ENCODE measurements around the gene LRGUK.

Gene LRGUK

DNA sequence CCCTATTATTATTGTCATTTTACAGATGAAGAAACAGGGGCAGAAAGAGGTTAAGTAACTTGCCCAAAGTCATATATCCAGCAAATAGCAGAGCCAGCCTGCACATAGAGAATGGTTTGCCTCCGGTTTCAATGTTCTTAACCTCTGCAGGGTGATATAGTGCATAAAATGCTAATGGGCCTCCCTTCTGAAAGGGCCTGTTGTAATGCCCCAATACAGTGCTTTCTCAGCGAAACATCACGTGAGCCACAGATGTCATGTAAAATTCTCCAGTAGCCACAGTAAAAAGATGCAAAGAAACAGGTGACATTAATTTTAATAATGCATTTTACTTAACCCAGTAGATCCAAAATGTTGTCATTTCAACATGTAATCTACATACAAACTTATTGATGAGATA is 38.1 kb downstream of the LRGUK start:
- H3K9me3 ChIP-seq (ENCODE audit: insufficient read depth, low read depth, low read length), result no peaks in the 10 kb centered on the region
- no peaks in the 10 kb centered on the region for H3F3A ChIP-seq (ENCODE audit: low read depth)
- TF ChIP-seq, protein P1, sequence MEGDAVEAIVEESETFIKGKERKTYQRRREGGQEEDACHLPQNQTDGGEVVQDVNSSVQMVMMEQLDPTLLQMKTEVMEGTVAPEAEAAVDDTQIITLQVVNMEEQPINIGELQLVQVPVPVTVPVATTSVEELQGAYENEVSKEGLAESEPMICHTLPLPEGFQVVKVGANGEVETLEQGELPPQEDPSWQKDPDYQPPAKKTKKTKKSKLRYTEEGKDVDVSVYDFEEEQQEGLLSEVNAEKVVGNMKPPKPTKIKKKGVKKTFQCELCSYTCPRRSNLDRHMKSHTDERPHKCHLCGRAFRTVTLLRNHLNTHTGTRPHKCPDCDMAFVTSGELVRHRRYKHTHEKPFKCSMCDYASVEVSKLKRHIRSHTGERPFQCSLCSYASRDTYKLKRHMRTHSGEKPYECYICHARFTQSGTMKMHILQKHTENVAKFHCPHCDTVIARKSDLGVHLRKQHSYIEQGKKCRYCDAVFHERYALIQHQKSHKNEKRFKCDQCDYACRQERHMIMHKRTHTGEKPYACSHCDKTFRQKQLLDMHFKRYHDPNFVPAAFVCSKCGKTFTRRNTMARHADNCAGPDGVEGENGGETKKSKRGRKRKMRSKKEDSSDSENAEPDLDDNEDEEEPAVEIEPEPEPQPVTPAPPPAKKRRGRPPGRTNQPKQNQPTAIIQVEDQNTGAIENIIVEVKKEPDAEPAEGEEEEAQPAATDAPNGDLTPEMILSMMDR (conservative IDR thresholded peaks at IDR 0.05; ENCODE audit: low read length), result no peak
- no peak for TF ChIP-seq EZH2phosphoT487 (IDR thresholded peaks at IDR 0.05; ENCODE audit: borderline replicate concordance)
- no peaks in the 10 kb centered on the region for H4K20me1 ChIP-seq (ENCODE audit: insufficient read depth, low read length, poor library complexity, severe bottlenecking)
- H3K4me1 ChIP-seq (ENCODE audit: insufficient read depth, low read length, poor library complexity, severe bottlenecking), result no peaks in the 10 kb centered on the region
- H3K4me3 ChIP-seq (ENCODE audit: low read length, poor library complexity, severe bottlenecking), result no peak overlapping the region
- H3K4me2 ChIP-seq (ENCODE audit: low read depth, low read length, poor library complexity, severe bottlenecking), result no peak overlapping the region
- no peaks in the 10 kb centered on the region for H3K36me3 ChIP-seq (ENCODE audit: insufficient read depth, low read length)
- no peaks in the 10 kb centered on the region for H3K27me3 ChIP-seq (ENCODE audit: insufficient read depth, low read length, poor library complexity, severe bottlenecking)
- H3K79me2 ChIP-seq (ENCODE audit: insufficient read depth, low read length), result no peaks in the 10 kb centered on the region
- H3K9ac ChIP-seq (ENCODE audit: low read depth, low read length, poor library complexity, severe bottlenecking), result no peak overlapping the region
- H2AFZ ChIP-seq (ENCODE audit: low read length), result no peak overlapping the region
- H3K9me2 ChIP-seq (replicated peaks; ENCODE audit: low read depth, low read length), result no peaks in the 10 kb centered on the region

DNA sequence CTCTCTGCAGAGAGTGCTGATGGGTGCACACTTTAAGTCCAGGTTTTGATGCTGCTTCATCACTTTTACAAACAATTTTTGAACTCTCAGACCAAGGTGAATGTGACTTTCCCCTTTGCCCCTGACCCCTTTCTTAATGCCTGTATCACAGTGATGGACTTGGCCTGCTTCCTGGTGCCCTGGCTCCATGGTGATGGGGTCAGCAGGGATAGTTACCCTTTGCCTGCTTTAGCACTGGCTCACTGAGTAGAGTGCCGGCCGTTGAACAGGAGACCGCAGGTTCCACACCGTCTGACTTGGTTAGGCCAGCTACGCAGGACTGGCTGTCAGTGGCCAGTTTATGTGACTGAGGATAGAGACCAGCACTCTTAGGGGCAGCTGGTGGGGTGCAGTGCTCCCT is 40.1 kb downstream of the LRGUK start:
- H4K20me1 ChIP-seq (ENCODE audit: insufficient read depth, low read length, poor library complexity, severe bottlenecking), result no peaks in the 10 kb centered on the region

DNA sequence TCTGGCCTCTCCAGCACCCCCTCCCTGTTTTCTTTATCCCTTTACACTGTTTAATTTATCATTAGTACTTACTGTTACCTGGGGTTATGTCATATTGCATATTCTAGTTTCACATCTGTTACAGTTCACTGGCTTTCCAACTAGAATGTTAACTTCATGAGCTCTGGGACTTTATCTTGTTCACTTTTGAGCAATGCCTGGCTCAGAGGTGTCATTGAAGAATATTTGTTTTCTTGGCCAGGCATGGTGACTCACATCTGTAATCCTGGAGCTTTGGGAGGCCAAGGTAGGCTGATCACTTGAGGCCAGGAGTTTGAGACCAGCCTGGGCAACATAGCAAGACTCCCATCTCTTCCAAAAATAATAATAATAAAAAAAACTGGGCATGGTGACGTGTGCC is 40.7 kb downstream of the LRGUK start:
- Histone ChIP-seq H3K4me2 (ENCODE audit: low read depth, low read length, poor library complexity, severe bottlenecking) (no peak overlapping the region), H3F3A (ENCODE audit: low read depth) (no peaks in the 10 kb centered on the region), H3K27me3 (ENCODE audit: insufficient read depth, low read length, poor library complexity, severe bottlenecking) (no peaks in the 10 kb centered on the region), H3K4me3 (ENCODE audit: low read length, poor library complexity, severe bottlenecking) (no peak overlapping the region), H3K9ac (ENCODE audit: low read depth, low read length, poor library complexity, severe bottlenecking) (no peak overlapping the region), H3K4me1 (ENCODE audit: insufficient read depth, low read length, poor library complexity, severe bottlenecking) (no peaks in the 10 kb centered on the region), H3K36me3 (ENCODE audit: insufficient read depth, low read length) (no peaks in the 10 kb centered on the region), H3K9me3 (ENCODE audit: insufficient read depth, low read depth, low read length) (no peaks in the 10 kb centered on the region), H3K79me2 (ENCODE audit: insufficient read depth, low read length) (no peaks in the 10 kb centered on the region), H4K20me1 (ENCODE audit: insufficient read depth, low read length, poor library complexity, severe bottlenecking) (no peaks in the 10 kb centered on the region), H2AFZ (ENCODE audit: low read length) (no peak overlapping the region), H3K9me2 (replicated peaks; ENCODE audit: low read depth, low read length) (no peaks in the 10 kb centered on the region)
- no peak for TF ChIP-seq EZH2phosphoT487 (IDR thresholded peaks at IDR 0.05; ENCODE audit: borderline replicate concordance)
- TF ChIP-seq, protein P1 (conservative IDR thresholded peaks at IDR 0.05; ENCODE audit: low read length), result no peak

More for the DNA sequence above, 40.1 kb downstream of the LRGUK start:
- Histone ChIP-seq H3K9me3 (ENCODE audit: insufficient read depth, low read depth, low read length) (no peaks in the 10 kb centered on the region), H3K79me2 (ENCODE audit: insufficient read depth, low read length) (no peaks in the 10 kb centered on the region), H2AFZ (ENCODE audit: low read length) (no peak overlapping the region), H3K4me3 (ENCODE audit: low read length, poor library complexity, severe bottlenecking) (no peak overlapping the region), H3K27me3 (ENCODE audit: insufficient read depth, low read length, poor library complexity, severe bottlenecking) (no peaks in the 10 kb centered on the region), H3K4me1 (ENCODE audit: insufficient read depth, low read length, poor library complexity, severe bottlenecking) (no peaks in the 10 kb centered on the region), H3K36me3 (ENCODE audit: insufficient read depth, low read length) (no peaks in the 10 kb centered on the region), H3K9ac (ENCODE audit: low read depth, low read length, poor library complexity, severe bottlenecking) (no peak overlapping the region), H3K9me2 (replicated peaks; ENCODE audit: low read depth, low read length) (no peaks in the 10 kb centered on the region), H3F3A (ENCODE audit: low read depth) (no peaks in the 10 kb centered on the region), H3K4me2 (ENCODE audit: low read depth, low read length, poor library complexity, severe bottlenecking) (no peak overlapping the region)
- TF ChIP-seq, protein P1 (conservative IDR thresholded peaks at IDR 0.05; ENCODE audit: low read length), result no peak
- TF ChIP-seq EZH2phosphoT487 (IDR thresholded peaks at IDR 0.05; ENCODE audit: borderline replicate concordance), result no peak
